ENCODE measurements around the gene GOLPH3.

GOLPH3 gene

GRCh38 chr5:32103521-32103920 lies 70.6 kb downstream of the GOLPH3 start:
- DNase-seq (ENCODE audit: insufficient read length) (no peak), FAIRE-seq (no peak)
- TF ChIP-seq POLR2A (IDR thresholded peaks at IDR 0.05; ENCODE audit: low read depth, low read length) (no peak), POLR2AphosphoS5 (IDR thresholded peaks at IDR 0.05; ENCODE audit: low read depth, low read length) (no peak), TAF1 (IDR thresholded peaks at IDR 0.05; ENCODE audit: borderline replicate concordance, low read depth, low read length) (no peak)

GRCh38 chr5:32102254-32102986 lies 71.7 kb downstream of the GOLPH3 start:
- FAIRE-seq, result no peak
- TF ChIP-seq POLR2AphosphoS5 (IDR thresholded peaks at IDR 0.05; ENCODE audit: low read depth, low read length) (no peak), TAF1 (IDR thresholded peaks at IDR 0.05; ENCODE audit: borderline replicate concordance, low read depth, low read length) (no peak), POLR2A (IDR thresholded peaks at IDR 0.05; ENCODE audit: low read depth, low read length) (no peak)
- no peak for DNase-seq (ENCODE audit: insufficient read length)

- TF ChIP-seq POLR2AphosphoS5 (IDR thresholded peaks at IDR 0.05; ENCODE audit: low read depth, low read length), result no peak
- no peak for TF ChIP-seq TAF1 (IDR thresholded peaks at IDR 0.05; ENCODE audit: borderline replicate concordance, low read depth, low read length)
- TF ChIP-seq POLR2A (IDR thresholded peaks at IDR 0.05; ENCODE audit: low read depth, low read length), result no peak
- no peak for FAIRE-seq
- DNase-seq (ENCODE audit: insufficient read length), result no peak
Measured at GRCh38 chr5:32100691-32101302, 73.3 kb downstream of the GOLPH3 start.

GRCh38 chr5:32100230-32100629 lies 73.9 kb downstream of the GOLPH3 start:
- TF ChIP-seq POLR2A (IDR thresholded peaks at IDR 0.05; ENCODE audit: low read depth, low read length) (no peak), TAF1 (IDR thresholded peaks at IDR 0.05; ENCODE audit: borderline replicate concordance, low read depth, low read length) (no peak), POLR2AphosphoS5 (IDR thresholded peaks at IDR 0.05; ENCODE audit: low read depth, low read length) (no peak)
- no peak for FAIRE-seq
- DNase-seq (ENCODE audit: insufficient read length), result no peak

GRCh38 chr5:32099486-32100035 lies 74.6 kb downstream of the GOLPH3 start:
- FAIRE-seq (no peak), DNase-seq (ENCODE audit: insufficient read length) (no peak)
- TF ChIP-seq POLR2A (IDR thresholded peaks at IDR 0.05; ENCODE audit: low read depth, low read length), result no peak
- TF ChIP-seq TAF1 (IDR thresholded peaks at IDR 0.05; ENCODE audit: borderline replicate concordance, low read depth, low read length), result no peak
- TF ChIP-seq POLR2AphosphoS5 (IDR thresholded peaks at IDR 0.05; ENCODE audit: low read depth, low read length), result no peak

GRCh38 chr5:32098890-32099310 lies 75.2 kb downstream of the GOLPH3 start:
- FAIRE-seq, result no peak
- DNase-seq (ENCODE audit: insufficient read length), result no peak
- no peak for TF ChIP-seq POLR2AphosphoS5 (IDR thresholded peaks at IDR 0.05; ENCODE audit: low read depth, low read length)
- TF ChIP-seq POLR2A (IDR thresholded peaks at IDR 0.05; ENCODE audit: low read depth, low read length), result no peak
- no peak for TF ChIP-seq TAF1 (IDR thresholded peaks at IDR 0.05; ENCODE audit: borderline replicate concordance, low read depth, low read length)

- FAIRE-seq, result no peak
- DNase-seq (ENCODE audit: insufficient read length), result no peak
- TF ChIP-seq TAF1 (IDR thresholded peaks at IDR 0.05; ENCODE audit: borderline replicate concordance, low read depth, low read length), result no peak
- TF ChIP-seq POLR2AphosphoS5 (IDR thresholded peaks at IDR 0.05; ENCODE audit: low read depth, low read length), result no peak
- no peak for TF ChIP-seq POLR2A (IDR thresholded peaks at IDR 0.05; ENCODE audit: low read depth, low read length)
Measured at GRCh38 chr5:32098291-32098690, 75.8 kb downstream of the GOLPH3 start.

GRCh38 chr5:32096891-32097595 lies 77.1 kb downstream of the GOLPH3 start:
- no peak for FAIRE-seq
- no peak for DNase-seq (ENCODE audit: insufficient read length)

GRCh38 chr5:32095261-32095671 lies 78.9 kb downstream of the GOLPH3 start:
- DNase-seq (ENCODE audit: insufficient read length) (no peak), FAIRE-seq (no peak)
- TF ChIP-seq POLR2A (IDR thresholded peaks at IDR 0.05; ENCODE audit: low read depth, low read length) (no peak), TAF1 (IDR thresholded peaks at IDR 0.05; ENCODE audit: borderline replicate concordance, low read depth, low read length) (no peak), POLR2AphosphoS5 (IDR thresholded peaks at IDR 0.05; ENCODE audit: low read depth, low read length) (no peak)

More at GRCh38 chr5:32096891-32097595, 77.1 kb downstream of the GOLPH3 start:
- TF ChIP-seq TAF1 (IDR thresholded peaks at IDR 0.05; ENCODE audit: borderline replicate concordance, low read depth, low read length) (no peak), POLR2AphosphoS5 (IDR thresholded peaks at IDR 0.05; ENCODE audit: low read depth, low read length) (no peak), POLR2A (IDR thresholded peaks at IDR 0.05; ENCODE audit: low read depth, low read length) (no peak)

GRCh38 chr5:32094691-32095090 lies 79.4 kb downstream of the GOLPH3 start:
- DNase-seq (ENCODE audit: insufficient read length), result no peak
- FAIRE-seq, result no peak
- no peak for TF ChIP-seq POLR2AphosphoS5 (IDR thresholded peaks at IDR 0.05; ENCODE audit: low read depth, low read length)
- TF ChIP-seq TAF1 (IDR thresholded peaks at IDR 0.05; ENCODE audit: borderline replicate concordance, low read depth, low read length), result no peak
- no peak for TF ChIP-seq POLR2A (IDR thresholded peaks at IDR 0.05; ENCODE audit: low read depth, low read length)
